Smooth muscle cell (in vitro differentiated cells): Measurements from ENCODE around the gene GGT7. TPM values are rescaled to one million over a fixed set of nuclear protein-coding genes. Genes with fewer than 3 reads are reported as not detected.

Experiments
- DNase-seq: peaks from one replicate; lab custom pipeline; 2025; ENCODE audit not compliant: unreplicated experiment; lab: John Stamatoyannopoulos, UW
- H2AFZ ChIP-seq: fragments of 200-600 bp; sonication (generic); 2 replicates; pipeline ENCODE4 v1.6.0; 2016; ENCODE audit warnings: antibody characterized with exemption, low read depth, mild to moderate bottlenecking
- H3F3A ChIP-seq: fragments of 200-600 bp; sonication (generic); 2 replicates; pipeline ENCODE4 v1.6.0; 2017; ENCODE audit warnings: antibody characterized with exemption, low read depth
- H3K27ac ChIP-seq: fragments of 200-600 bp; sonication (generic); 2 replicates; pipeline ENCODE4 v1.5.1; 2016; ENCODE audit warnings: low read depth, mild to moderate bottlenecking
- H3K27me3 ChIP-seq: fragments of 200-600 bp; sonication (generic); 2 replicates; pipeline ENCODE4 v1.6.1; 2016; ENCODE audit warnings: low read depth, mild to moderate bottlenecking
- H3K36me3 ChIP-seq: fragments of 200-600 bp; sonication (generic); 2 replicates; pipeline ENCODE4 v1.5.1; 2016; ENCODE audit warnings: low read depth
- H3K4me1 ChIP-seq: fragments of 200-600 bp; sonication (generic); 2 replicates; pipeline ENCODE4 v1.5.1; 2016; ENCODE audit warnings: low read depth
- H3K4me2 ChIP-seq: fragments of 200-600 bp; sonication (generic); 2 replicates; pipeline ENCODE4 v1.6.0; 2016; ENCODE audit warnings: mild to moderate bottlenecking
- H3K4me3 ChIP-seq: fragments of 200-600 bp; sonication (generic); 2 replicates; pipeline ENCODE4 v1.5.1; 2016; ENCODE audit warnings: mild to moderate bottlenecking
- H3K79me2 ChIP-seq: fragments of 200-600 bp; sonication (generic); 2 replicates; pipeline ENCODE4 v1.6.0; 2016; ENCODE audit warnings: low read depth, mild to moderate bottlenecking
- H3K9ac ChIP-seq: fragments of 200-600 bp; sonication (generic); 2 replicates; pipeline ENCODE4 v1.6.0; 2016; ENCODE audit warnings: low read depth
- H3K9me3 ChIP-seq: fragments of 200-600 bp; sonication (generic); replicated peaks from 2 replicates; pipeline ENCODE4 v1.5.1; 2016; ENCODE audit warnings: low read depth
- H4K20me1 ChIP-seq: fragments of 200-600 bp; sonication (generic); 2 replicates; pipeline ENCODE4 v1.6.0; 2016; ENCODE audit warnings: low read depth
- WGBS: methylation state at CpG from one replicate; pipeline ENCODE4 v1.1.7; 2016; ENCODE audit warnings: low lambda C conversion rate; 5-methylcytosine and 5-hydroxymethylcytosine counted together
- polyA plus RNA-seq: library from polyadenylated mRNA; unstranded; fragments of >200 nt; fragmentation: Nextera tagmentation; extraction: Ambion mirVana; gene quantifications from 2 replicates; pipeline ENCODE4 v1.2.1, GENCODE V29; 2016
- total RNA-seq: library from RNA; depleted of rRNA; stranded (reverse); fragments of >200 nt; gene quantifications from 2 replicates; pipeline ENCODE4 v1.2.3, GENCODE V29; 2014
- TF ChIP-seq, protein P1 (sequence below): fragments of 200-600 bp; sonication (generic); IDR thresholded peaks from 2 replicates; pipeline ENCODE4 v1.5.1; 2017; ENCODE audit warnings: borderline replicate concordance, mild to moderate bottlenecking, antibody characterized with exemption; ENCODE audit not compliant: insufficient read depth, poor library complexity, severe bottlenecking

GGT7 gene
- total and polyA plus RNA-seq, 2 experiments from 2014 or later = 4.0 to 15.2 TPM

DNA sequence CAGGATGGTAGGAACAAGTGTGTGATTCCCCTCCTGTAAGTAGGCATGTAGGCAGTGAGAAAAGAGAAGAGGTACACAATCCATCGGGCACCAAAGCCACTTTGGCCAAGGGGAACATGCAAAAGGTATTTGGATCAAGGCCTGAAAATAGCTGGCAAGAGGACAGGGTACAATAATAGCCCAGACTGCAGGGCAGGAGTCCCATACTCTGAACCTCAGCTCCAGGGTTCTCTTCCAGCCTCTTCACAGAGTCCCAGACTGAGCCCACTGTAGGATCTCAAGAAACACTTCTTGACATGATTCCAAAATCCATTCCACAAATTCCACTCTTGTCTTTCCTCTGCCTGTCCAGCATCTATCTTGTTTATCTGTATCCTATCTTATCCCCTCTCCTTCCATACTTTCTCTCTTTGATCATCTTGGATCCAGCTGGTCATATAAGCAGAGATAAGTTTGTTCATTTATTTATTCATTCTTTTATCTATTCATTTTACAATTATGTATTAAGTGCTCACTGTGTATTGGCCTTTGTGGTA lies 23.5 kb upstream of the GGT7 start:
- no peak overlapping the region for H2AFZ ChIP-seq
- H3K4me3 ChIP-seq = no peak overlapping the region
- no peak overlapping the region for H3K4me2 ChIP-seq
- no peak for DNase-seq
- H3K9me3 ChIP-seq = no peaks in the 10 kb centered on the region
- no peaks in the 10 kb centered on the region for H3K36me3 ChIP-seq
- 95% methylated on average over 1 of the region's 1 CpG for WGBS
- no peaks in the 10 kb centered on the region for H3F3A ChIP-seq
- H3K4me1 ChIP-seq = no peaks in the 10 kb centered on the region
- H4K20me1 ChIP-seq = peaks cover 10% of the 10 kb centered on the region
- H3K9ac ChIP-seq = no peak overlapping the region
- H3K27ac ChIP-seq = no peak overlapping the region
- no peaks in the 10 kb centered on the region for H3K79me2 ChIP-seq
- TF ChIP-seq, protein P1, sequence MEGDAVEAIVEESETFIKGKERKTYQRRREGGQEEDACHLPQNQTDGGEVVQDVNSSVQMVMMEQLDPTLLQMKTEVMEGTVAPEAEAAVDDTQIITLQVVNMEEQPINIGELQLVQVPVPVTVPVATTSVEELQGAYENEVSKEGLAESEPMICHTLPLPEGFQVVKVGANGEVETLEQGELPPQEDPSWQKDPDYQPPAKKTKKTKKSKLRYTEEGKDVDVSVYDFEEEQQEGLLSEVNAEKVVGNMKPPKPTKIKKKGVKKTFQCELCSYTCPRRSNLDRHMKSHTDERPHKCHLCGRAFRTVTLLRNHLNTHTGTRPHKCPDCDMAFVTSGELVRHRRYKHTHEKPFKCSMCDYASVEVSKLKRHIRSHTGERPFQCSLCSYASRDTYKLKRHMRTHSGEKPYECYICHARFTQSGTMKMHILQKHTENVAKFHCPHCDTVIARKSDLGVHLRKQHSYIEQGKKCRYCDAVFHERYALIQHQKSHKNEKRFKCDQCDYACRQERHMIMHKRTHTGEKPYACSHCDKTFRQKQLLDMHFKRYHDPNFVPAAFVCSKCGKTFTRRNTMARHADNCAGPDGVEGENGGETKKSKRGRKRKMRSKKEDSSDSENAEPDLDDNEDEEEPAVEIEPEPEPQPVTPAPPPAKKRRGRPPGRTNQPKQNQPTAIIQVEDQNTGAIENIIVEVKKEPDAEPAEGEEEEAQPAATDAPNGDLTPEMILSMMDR = no peak
- H3K27me3 ChIP-seq = no peaks in the 10 kb centered on the region

DNA sequence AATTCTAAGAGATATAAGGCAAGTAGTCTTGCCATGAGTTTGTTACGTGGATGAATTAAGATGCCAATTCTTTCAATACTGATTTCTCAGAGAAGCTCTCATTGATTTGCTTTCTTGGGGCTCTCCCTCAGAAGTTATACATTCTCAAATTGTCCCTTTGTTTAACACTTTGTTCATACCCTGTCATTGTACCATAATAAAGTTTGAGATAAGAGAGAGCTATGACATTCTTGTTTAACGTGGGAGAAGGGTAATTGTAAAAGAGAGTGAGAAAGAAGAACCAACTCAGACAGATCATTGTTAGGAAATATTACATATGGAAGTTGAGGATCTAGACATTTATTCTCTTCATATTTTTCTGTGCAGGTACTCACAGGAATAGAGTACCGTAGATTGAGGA lies 22.8 kb upstream of the GGT7 start:
- no peak for DNase-seq
- Histone ChIP-seq H3F3A (no peaks in the 10 kb centered on the region), H4K20me1 (peaks cover 10% of the 10 kb centered on the region), H3K79me2 (no peaks in the 10 kb centered on the region), H3K27ac (no peak overlapping the region), H3K36me3 (no peaks in the 10 kb centered on the region), H3K4me1 (no peaks in the 10 kb centered on the region), H3K4me2 (no peak overlapping the region), H3K9me3 (no peaks in the 10 kb centered on the region), H3K27me3 (no peaks in the 10 kb centered on the region), H3K9ac (no peak overlapping the region), H2AFZ (no peak overlapping the region), H3K4me3 (no peak overlapping the region)
- TF ChIP-seq, protein P1 = no peak
- WGBS = 89% methylated on average over 3 of the region's 3 CpGs

DNA sequence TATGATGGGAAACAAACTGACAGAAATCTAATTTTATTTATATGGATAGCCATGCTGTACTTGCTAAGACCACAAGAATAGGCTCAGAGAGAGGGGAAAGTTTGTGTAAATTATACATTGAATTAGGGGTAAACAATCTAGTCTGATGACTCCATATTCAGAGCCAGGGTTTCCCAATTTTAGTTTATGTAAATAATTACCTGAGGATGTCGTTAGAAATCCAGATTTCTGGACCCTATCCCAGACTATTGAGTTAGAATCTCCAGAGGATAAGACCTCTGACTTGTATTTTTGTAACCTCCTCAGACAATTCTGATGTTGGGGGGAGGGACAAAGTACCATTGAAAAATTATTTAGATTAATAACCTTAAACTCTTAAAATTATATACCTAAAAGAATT lies 22.1 kb upstream of the GGT7 start:
- Histone ChIP-seq H3K9ac (no peak overlapping the region), H3K4me3 (no peak overlapping the region), H3K27ac (no peak overlapping the region), H2AFZ (no peak overlapping the region), H3K79me2 (no peaks in the 10 kb centered on the region), H3F3A (no peaks in the 10 kb centered on the region), H3K27me3 (no peaks in the 10 kb centered on the region), H4K20me1 (peaks cover 10% of the 10 kb centered on the region), H3K4me1 (no peaks in the 10 kb centered on the region), H3K9me3 (no peaks in the 10 kb centered on the region), H3K36me3 (no peaks in the 10 kb centered on the region), H3K4me2 (no peak overlapping the region)
- TF ChIP-seq, protein P1 = no peak
- 91% methylated on average over 1 of the region's 1 CpG for WGBS
- no peak for DNase-seq

DNA sequence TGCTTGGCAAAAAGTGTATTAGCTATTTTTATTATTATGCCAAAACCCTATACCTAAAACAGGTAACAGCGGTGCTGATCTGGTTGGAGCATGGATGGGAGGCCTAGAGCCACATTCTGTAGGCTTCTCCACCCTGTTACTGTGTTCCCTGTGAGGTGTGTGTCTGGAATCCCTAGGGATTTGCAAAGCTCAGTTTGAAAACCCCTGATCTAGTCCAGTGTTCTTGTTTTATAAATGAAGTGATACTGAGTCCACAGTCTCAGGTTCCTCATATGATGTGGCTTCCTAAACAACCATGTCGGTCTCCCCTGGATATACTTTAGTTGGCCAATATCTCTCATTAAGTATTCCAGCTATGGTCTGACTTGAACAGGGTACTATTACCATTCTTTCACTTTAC lies 20.0 kb upstream of the GGT7 start:
- Histone ChIP-seq H3K79me2 (no peaks in the 10 kb centered on the region), H3K4me3 (no peak overlapping the region), H4K20me1 (peaks cover 10% of the 10 kb centered on the region), H3K4me1 (no peaks in the 10 kb centered on the region), H3K9ac (no peak overlapping the region), H3K27me3 (no peaks in the 10 kb centered on the region), H3K36me3 (no peaks in the 10 kb centered on the region), H3F3A (no peaks in the 10 kb centered on the region), H3K4me2 (no peak overlapping the region), H3K27ac (no peak overlapping the region), H2AFZ (no peak overlapping the region), H3K9me3 (no peaks in the 10 kb centered on the region)
- TF ChIP-seq, protein P1 = no peak
- WGBS = 100% methylated on average over 2 of the region's 2 CpGs
- no peak for DNase-seq
